GM18907 (cell line): ENCODE results near the gene AQP1.

Source experiments
- ATAC-seq: cut with Tn5 transposase; IDR thresholded peaks from one replicate; pipeline ENCODE4 v1.9.1; 2021; ENCODE audit warnings: mild to moderate bottlenecking, moderate library complexity; ENCODE audit not compliant: unreplicated experiment

Gene AQP1

GRCh38 chr7:30881448-30881847 is 30.2 kb upstream of the AQP1 start:
- no peak for ATAC-seq

GRCh38 chr7:30884881-30885280 is 26.8 kb upstream of the AQP1 start:
- ATAC-seq, result no peak

DNA sequence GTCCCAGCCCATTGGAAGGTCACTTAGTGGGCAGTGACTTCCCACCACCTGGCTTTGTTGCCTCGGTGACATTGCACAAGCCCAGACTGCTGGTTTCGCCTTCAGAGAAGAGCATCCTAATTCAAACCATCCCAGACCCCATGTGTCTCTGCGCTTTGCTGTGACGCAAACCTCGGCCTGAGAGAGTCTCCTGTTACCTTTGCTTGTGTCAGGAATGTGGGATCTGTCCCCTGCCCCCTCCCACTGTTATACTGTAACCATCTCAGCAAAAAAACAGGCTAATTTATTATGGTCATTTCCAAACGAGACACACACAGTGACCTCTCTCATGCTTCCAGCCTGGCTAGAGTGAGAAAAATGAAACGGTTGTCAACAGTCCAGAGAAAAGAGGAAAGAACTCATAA is 25.0 kb upstream of the AQP1 start:
- no peak for ATAC-seq

- no peak for ATAC-seq
Observed at GRCh38 chr7:30887464-30887872, 24.2 kb upstream of the AQP1 start.

GRCh38 chr7:30888747-30889146 is 22.9 kb upstream of the AQP1 start:
- no peak for ATAC-seq

DNA sequence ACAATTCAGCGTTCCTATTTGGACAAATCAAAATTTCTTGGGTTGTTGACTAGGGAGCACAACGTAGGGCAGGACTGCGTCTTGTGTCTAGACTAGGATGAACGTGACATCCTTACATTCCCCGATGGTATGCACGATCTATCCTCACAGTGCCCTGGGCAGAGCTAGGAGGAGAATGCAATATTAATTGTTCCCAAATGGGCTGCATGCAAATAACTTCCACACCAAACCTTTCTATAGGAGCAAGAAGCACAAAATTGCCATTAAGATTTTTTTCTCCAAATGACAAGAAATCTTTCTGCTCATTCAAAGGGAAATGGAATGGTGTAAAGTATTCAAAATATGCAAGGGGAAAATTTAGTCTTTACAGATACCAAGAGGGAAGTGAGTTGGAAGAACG is 21.4 kb upstream of the AQP1 start:
- no peak for ATAC-seq

- no peak for ATAC-seq
Observed at GRCh38 chr7:30893357-30893756, 18.3 kb upstream of the AQP1 start.

DNA sequence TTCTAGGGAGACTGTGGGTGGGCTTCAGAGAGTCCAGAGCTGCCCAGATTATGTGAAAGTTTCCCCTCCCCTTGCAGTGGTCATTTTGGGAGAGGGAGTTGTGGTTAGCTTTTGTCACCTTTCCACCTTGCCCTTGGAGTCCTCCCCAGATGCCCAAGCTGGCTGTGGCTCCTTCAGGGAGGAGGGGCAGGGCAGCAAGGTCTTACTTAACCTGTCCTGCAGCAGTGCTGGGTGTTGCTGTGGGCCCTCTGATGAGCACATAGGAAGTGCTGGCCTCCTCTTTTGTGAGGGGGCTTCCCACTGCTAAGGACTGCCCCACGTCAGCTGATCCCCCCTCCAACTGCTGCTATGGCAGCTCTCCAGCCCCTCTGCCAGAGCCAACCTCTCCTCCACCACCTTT is 17.6 kb upstream of the AQP1 start:
- no peak for ATAC-seq

DNA sequence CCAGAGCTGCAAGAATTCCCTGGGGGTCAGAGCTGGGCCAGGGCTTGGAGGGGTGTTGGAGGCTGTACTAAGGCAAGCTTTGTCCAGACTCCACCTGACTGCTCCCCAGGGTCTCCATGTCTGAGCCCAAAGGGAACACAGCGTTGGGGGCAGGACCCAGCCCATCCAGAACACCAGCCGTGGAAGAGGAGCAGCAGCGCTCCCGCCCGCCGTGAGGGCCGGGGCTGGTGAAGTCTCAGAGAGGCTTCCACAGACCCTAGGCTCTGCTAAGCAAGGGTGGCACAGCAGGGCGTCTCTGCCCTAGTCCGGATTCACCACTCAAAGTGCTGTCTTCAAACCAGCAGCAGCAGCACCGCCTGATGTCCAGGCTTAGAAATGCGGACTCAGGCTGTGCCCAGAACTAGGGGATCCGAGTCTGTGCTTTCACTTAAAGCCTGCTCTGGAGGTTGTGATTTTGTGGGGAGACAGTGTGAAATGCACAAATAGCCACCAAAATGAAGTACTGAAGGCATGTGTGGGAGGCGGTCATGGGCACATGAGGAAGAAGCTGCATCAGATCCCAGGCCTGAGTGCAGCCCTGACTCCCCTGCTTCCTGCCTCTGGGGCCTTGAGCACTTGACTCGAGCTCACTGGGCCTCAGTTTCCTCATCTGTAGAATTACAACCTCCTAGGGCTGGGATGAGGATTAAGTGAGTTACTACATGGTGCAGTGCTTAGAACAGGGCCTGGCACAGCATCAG is 16.6 kb upstream of the AQP1 start:
- no peak for ATAC-seq

- no peak for ATAC-seq
Observed at GRCh38 chr7:30896036-30896435, 15.6 kb upstream of the AQP1 start.

DNA sequence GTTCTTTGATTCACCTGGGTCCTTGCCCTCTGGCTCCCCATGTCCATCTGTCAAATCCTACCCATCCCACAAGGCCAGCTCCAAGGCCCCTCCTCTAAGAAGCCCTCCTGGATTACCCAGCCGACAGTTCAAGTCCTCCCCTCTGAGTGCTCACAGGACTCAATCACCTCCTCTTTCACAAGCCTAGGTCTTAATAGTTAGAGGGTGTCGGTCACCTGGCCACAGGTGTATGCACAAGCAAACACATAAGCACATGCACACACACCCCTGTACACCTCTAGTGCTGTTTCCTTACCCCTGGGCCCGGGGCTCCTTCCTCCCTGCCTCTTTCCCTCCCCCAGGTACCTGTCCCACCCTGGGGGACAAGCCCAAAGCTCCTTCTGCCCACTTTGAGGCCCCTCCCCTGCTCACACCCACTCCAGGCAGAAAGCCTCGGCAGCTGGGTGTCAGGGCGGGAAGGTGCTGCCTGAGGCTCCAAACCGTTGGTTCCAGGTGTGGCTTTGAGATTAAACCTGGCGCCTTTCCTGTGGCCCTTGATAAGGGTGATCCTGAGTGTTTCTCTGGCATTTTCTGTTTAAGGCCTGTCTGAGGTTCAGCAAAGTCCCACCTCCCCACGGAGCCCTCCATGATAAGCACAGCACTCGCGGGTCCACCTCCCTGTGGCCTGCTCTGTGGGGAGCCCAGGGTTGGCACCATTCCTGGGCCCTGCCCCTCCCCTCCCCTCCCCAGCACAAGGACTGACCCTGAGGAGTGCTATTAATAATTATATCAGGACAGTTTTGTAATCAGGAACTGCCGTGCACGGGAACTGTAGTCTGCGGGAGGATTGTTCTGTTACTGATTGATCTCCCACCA is 14.6 kb upstream of the AQP1 start:
- ATAC-seq, result no peak

- ATAC-seq, result no peak
Observed at GRCh38 chr7:30897770-30898169, 13.9 kb upstream of the AQP1 start.

GRCh38 chr7:30898411-30898810 is 13.2 kb upstream of the AQP1 start:
- ATAC-seq, result no peak

DNA sequence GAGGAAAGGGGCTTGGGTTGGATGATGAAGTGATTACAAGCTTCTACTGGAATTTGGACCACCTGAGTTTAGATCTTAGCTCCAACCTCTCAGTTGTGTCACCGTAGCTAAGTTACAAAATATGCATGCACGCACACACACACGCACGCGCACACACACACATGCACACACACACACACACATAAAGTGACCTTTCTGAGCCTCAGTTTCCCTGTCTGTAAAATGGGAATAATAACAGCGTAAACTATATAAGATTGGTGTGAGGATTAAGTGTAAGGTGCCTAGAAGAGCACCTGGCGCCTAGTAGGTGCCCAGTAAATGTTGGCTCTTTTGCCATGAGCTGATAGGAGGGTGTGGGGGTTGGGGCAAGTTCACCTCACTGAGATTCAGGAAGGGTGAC is 12.6 kb upstream of the AQP1 start:
- no peak for ATAC-seq

DNA sequence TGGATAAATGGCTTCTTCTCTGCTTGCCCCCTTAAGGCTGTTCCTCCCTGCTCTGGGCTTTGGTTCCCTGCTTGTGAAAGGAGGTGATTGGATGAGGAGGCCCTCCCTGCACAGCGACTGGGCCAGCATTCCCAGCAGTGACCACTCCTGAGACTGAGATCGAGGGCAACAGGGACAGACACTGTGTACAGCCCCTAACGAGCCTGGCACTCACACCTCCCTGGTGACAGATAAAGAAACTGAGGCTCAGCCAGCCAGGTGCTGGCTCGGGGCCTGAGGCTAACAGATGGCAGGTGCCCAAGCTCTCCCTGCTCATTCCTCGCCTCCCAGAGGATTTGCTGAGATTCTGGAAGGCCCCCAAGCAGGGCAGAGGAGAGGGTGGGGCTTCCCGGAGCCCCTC is 12.0 kb upstream of the AQP1 start:
- ATAC-seq, result no peak

DNA sequence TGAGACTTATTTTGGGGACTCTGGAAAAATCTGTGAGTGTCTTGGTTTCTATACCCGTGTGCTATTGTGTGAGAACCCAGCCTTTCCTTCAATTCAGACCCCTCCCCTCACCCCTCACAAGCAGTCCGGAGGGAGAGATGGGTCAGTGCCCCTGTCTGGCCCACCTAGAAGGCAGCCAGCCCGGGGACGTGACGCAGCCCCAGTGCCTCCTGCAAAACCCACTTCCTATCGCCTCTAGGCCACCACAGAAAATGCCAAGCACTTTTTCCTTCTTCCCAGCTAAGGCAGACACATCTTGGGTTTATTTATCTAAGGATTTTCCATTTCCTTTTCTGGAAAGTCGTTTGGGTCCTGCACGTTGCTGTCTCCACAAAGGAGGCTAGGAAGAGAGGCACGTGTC is 11.6 kb upstream of the AQP1 start:
- no peak for ATAC-seq

DNA sequence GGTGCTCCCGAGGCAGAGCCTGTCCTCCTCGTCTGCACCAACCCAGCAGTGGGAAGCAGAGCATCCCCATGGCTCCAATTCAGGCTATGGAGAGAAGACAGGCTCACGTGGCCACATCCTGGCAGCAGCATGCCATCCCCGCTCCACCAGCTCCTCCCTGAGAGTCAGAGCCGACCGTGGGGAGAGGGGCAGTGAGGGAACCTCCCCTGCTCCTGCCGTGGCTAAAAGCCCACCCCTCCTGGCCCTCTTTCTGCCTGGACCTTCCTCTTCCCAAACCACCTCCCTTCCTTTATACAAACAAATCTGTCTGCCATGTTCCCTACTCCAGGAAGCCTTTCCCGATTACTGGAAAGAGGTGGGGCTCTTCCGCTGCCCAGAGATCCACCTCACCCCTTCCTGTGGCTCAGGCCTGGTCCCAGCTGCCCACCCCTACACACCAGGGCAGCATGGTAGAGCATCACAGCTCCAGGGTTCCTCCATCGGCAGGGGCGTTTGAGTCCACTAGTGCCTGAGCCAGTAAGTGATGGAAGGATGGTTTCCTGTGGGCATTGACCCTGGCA is 10.8 kb upstream of the AQP1 start:
- ATAC-seq, result no peak

GRCh38 chr7:30901856-30902255 is 9.8 kb upstream of the AQP1 start:
- no peak for ATAC-seq

GRCh38 chr7:30902466-30902865 is 9.2 kb upstream of the AQP1 start:
- no peak for ATAC-seq

DNA sequence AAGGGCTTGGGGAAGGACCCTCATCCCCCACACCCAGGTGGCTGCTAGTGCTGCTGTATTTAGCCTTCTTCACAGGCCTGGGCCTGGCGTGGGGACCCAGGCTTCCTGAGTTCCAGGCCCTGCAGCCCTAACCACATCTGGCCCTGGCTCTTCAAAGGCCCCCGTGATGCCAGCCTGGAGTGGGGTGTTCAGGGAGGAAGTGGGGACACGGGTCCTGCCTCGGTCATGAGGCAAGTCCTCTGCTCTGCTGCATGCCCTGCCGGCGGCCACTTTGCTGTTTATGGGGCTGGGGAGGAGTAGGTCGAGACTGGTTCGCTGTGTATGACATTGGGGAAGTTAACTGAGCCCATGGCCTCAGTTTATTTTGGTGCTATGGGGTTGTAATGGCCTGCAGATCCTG is 8.5 kb upstream of the AQP1 start:
- no peak for ATAC-seq

DNA sequence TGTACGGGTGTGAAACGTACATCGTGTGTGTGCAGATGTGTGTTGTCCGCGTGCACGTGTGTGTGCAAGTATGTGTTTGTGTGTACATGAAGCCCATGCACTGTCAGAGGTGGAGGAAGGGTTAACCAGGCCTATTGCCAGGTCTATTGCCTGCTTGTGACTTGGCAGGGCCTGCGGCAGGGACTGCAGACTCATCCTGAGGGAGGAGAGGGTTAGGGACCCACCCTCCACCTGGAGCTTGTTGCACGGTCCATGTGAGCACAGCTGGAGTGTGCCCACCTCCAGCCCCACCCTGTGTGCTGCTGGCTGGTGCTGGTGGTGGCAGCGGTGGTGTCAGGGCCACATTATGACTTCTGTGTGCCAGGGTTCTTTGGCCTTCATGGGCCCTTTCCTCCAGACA is 7.1 kb upstream of the AQP1 start:
- ATAC-seq, result no peak
